Endodermal cell (in vitro differentiated cells): Measurements from ENCODE around the gene AHI1. TPM values are rescaled to one million over a fixed set of nuclear protein-coding genes. Genes with fewer than 3 reads are reported as not detected.

Experiments
- DNase-seq: peaks from one replicate; pipeline ENCODE4 v3.0.0-alpha.2; 2017
- H3K27ac ChIP-seq: 2 replicates; pipeline ENCODE4 v1.5.1; 2013; ENCODE audit warnings: mild to moderate bottlenecking, low read depth, low read length, moderate library complexity
- H3K27me3 ChIP-seq: 2 replicates; pipeline ENCODE4 v1.6.1; 2013; ENCODE audit warnings: mild to moderate bottlenecking, low read length, moderate library complexity; ENCODE audit not compliant: insufficient read depth, control insufficient read depth, poor library complexity, severe bottlenecking
- H3K36me3 ChIP-seq: 2 replicates; pipeline ENCODE4 v1.7.0; 2013; ENCODE audit warnings: mild to moderate bottlenecking, low read length, moderate library complexity; ENCODE audit not compliant: control insufficient read depth, insufficient read depth
- H3K4me1 ChIP-seq: one replicate; pipeline ENCODE4 v1.7.0; 2013; ENCODE audit warnings: low read length; ENCODE audit not compliant: control insufficient read depth, insufficient read depth
- H3K4me3 ChIP-seq: 2 replicates; pipeline ENCODE4 v1.5.1; 2013; ENCODE audit warnings: mild to moderate bottlenecking, low read length, moderate library complexity
- H3K9ac ChIP-seq: 2 replicates; pipeline ENCODE4 v1.6.1; 2013; ENCODE audit warnings: mild to moderate bottlenecking, low read length, moderate library complexity; ENCODE audit not compliant: poor library complexity, severe bottlenecking; ENCODE audit errors: extremely low read depth
- H3K9me3 ChIP-seq: 2 replicates; pipeline ENCODE4 v1.6.1; 2013; ENCODE audit warnings: mild to moderate bottlenecking, low read length, moderate library complexity; ENCODE audit not compliant: control insufficient read depth
- H3K27ac Mint-ChIP-seq: 2 replicates; pipeline ENCODE4 v1.8.0; 2020; ENCODE audit warnings: mixed read lengths
- H3K27me3 Mint-ChIP-seq: 2 replicates; pipeline ENCODE4 v1.8.0; 2021; ENCODE audit warnings: mild to moderate bottlenecking, mixed read lengths; ENCODE audit not compliant: insufficient read depth
- H3K36me3 Mint-ChIP-seq: 2 replicates; pipeline ENCODE4 v1.8.0; 2020; ENCODE audit warnings: low read depth, mixed read lengths
- H3K4me1 Mint-ChIP-seq: 2 replicates; pipeline ENCODE4 v1.8.0; 2020; ENCODE audit warnings: mixed read lengths
- H3K4me3 Mint-ChIP-seq: 2 replicates; pipeline ENCODE4 v1.8.0; 2020; ENCODE audit warnings: mild to moderate bottlenecking, moderate library complexity, mixed read lengths
- H3K9me3 Mint-ChIP-seq: 2 replicates; pipeline ENCODE4 v1.8.0; 2020; ENCODE audit warnings: mild to moderate bottlenecking, mixed read lengths
- CTCF ChIP-seq: fragments of 200-600 bp; sonication (generic); conservative IDR thresholded peaks from 2 replicates; pipeline ENCODE4 v1.5.0; 2021; ENCODE audit warnings: antibody characterized with exemption, mild to moderate bottlenecking
- WGBS, 2 experiments: methylation state at CpG; one replicate each; pipeline versions ENCODE4 v1.1.5 to v1.1.7; 2013; ENCODE audit warnings: missing lambda C conversion rate in 2 of 2, mixed read lengths in 1 of 2; ENCODE audit not compliant: insufficient coverage in 1 of 2, insufficient read length in 1 of 2; 5-methylcytosine and 5-hydroxymethylcytosine counted together
- total RNA-seq, 2 donors: library from RNA; stranded (reverse); fragmentation: NEBNext Ultra II Directional in 1 of 2; extraction: Animal tissue kit (Norgen Biotek cat#: 25700) in 1 of 2; gene quantifications; 2 replicates in 1 of 2; 3 replicates in 1 of 2; pipeline ENCODE4 v1.2.1, GENCODE V29; 2021

AHI1 gene
- total RNA-seq, 2 donors from 2014 or later: 24.9 to 34.9 TPM

GRCh38 chr6:135291288-135292076 lies 206.1 kb downstream of the AHI1 start:
- Mint-ChIP-seq H3K27me3 (no peaks in the 10 kb centered on the region), H3K4me1 (no peaks in the 10 kb centered on the region)

DNA sequence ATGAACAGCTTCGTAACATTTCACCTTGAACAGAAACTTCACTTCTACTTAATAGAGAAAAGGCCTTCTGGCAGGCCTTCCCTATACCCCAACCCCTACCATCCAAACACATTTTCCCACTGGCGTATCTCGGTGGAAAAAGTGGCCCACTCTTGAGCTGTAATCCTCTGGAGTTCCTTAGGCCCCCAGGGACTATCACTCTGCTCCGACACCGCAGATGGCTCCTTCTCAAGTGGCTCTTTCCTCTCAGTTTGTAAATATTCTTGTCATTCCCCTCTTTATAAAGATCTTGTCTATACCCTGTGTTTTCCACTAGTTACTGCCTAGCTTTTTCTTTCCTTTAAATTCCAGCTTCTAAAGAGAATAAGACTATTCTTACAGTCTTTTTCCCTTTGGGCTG lies 207.7 kb downstream of the AHI1 start:
- WGBS, 2 experiments: 85 to 95% methylated on average over 2 to 5 of the region's 5 CpGs
- Histone ChIP-seq H3K36me3 (no peaks in the 10 kb centered on the region), H3K27ac (no peak overlapping the region), H3K4me1 (peaks cover 3% of the 10 kb centered on the region), H3K27me3 (no peaks in the 10 kb centered on the region), H3K4me3 (no peak overlapping the region), H3K9ac (no peak overlapping the region), H3K9me3 (peaks cover 8% of the 10 kb centered on the region)
- TF ChIP-seq CTCF: no peak
- DNase-seq: no peak
- H3K27me3 Mint-ChIP-seq: no peaks in the 10 kb centered on the region
- H3K9me3 Mint-ChIP-seq: peaks cover 1% of the 10 kb centered on the region
- no peaks in the 10 kb centered on the region for H3K4me1 Mint-ChIP-seq
- H3K4me3 Mint-ChIP-seq: no peak overlapping the region
- H3K36me3 Mint-ChIP-seq: peaks cover 3% of the 10 kb centered on the region
- no peak overlapping the region for H3K27ac Mint-ChIP-seq

More at GRCh38 chr6:135291288-135292076, 206.1 kb downstream of the AHI1 start:
- TF ChIP-seq CTCF: no peak
- Histone ChIP-seq H3K9me3 (peaks cover 14% of the 10 kb centered on the region), H3K36me3 (no peaks in the 10 kb centered on the region), H3K9ac (no peak overlapping the region), H3K4me1 (peaks cover 3% of the 10 kb centered on the region), H3K27ac (no peak overlapping the region), H3K27me3 (no peaks in the 10 kb centered on the region), H3K4me3 (no peak overlapping the region)
- H3K4me3 Mint-ChIP-seq: no peak overlapping the region
- H3K36me3 Mint-ChIP-seq: peaks cover 13% of the 10 kb centered on the region
- H3K9me3 Mint-ChIP-seq: peaks cover 5% of the 10 kb centered on the region
- H3K27ac Mint-ChIP-seq: no peak overlapping the region
- WGBS, 2 experiments: 85 to 86% methylated on average over 2 to 3 of the region's 3 CpGs
- DNase-seq: no peak

- no peak overlapping the region for H3K4me3 ChIP-seq
- WGBS, 2 experiments: 93% methylated on average over 4 to 8 of the region's 8 CpGs
- no peaks in the 10 kb centered on the region for H3K27me3 Mint-ChIP-seq
- H3K4me3 Mint-ChIP-seq: no peak overlapping the region
- H3K4me1 Mint-ChIP-seq: no peaks in the 10 kb centered on the region
- no peak overlapping the region for H3K9ac ChIP-seq
- DNase-seq: no peak
- H3K4me1 ChIP-seq: peaks cover 3% of the 10 kb centered on the region
- no peak overlapping the region for H3K27ac Mint-ChIP-seq
- H3K9me3 ChIP-seq: no peaks in the 10 kb centered on the region
- H3K9me3 Mint-ChIP-seq: no peaks in the 10 kb centered on the region
- no peak overlapping the region for H3K27ac ChIP-seq
- no peak for TF ChIP-seq CTCF
- peaks cover 3% of the 10 kb centered on the region for H3K36me3 Mint-ChIP-seq
- no peaks in the 10 kb centered on the region for H3K36me3 ChIP-seq
- H3K27me3 ChIP-seq: no peaks in the 10 kb centered on the region
Observed at GRCh38 chr6:135286962-135287538, 210.5 kb downstream of the AHI1 start.
